Measurements from ENCODE around the gene FRAT1.
A peak's percentile ranks its signal among the peaks of the same experiment; 100 is the strongest.
"Not testable (repeated sequence)": the region's sequence is repeated elsewhere in the genome, so short reads cannot be mapped to it uniquely, and the experiment has no call there.

FRAT1 gene

DNA sequence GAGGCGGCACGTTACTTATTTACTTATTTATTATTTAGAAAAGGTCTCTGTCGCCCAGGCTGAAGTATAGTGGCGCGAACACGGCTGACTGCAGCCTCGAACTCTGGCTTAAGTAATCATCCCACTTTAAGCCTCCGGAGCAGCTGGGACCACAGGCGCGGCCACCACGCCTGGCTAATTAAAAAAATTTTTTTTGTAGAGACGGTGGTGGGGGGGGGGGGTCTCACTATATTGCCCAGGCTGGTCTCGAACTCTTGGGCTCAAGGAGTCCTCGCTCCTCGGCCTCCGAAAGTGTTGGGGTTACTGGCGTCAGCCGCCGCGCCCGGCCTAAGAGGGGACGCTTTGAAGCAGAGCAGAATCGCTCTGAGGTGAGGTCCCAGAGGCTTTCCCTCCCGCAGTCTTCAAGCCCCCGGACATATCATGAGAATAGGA, 16.1 kb downstream of the FRAT1 start:
- no peak for DNase-seq

DNA sequence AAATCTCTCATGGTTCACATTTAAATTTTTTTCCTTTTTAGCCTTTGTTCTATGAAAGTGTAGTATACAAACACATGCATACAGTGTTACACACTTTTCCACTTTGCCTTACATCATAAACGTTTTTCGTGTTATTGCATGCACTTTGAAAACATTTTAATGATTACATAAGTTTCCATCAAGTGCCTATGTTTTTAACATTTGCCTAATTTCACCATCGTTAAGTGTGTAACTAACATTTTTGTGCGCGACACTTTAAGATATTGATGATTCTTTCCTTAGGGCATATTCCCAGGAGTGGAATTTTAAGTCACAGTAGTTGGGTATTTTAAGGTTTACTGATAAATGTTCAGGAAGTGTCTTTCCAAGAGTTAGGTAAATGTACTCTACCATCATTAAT, 16.9 kb downstream of the FRAT1 start:
- DNase-seq, result no peak

GRCh38 chr10:97336446-97336845, 17.4 kb downstream of the FRAT1 start:
- no peak for DNase-seq

DNA sequence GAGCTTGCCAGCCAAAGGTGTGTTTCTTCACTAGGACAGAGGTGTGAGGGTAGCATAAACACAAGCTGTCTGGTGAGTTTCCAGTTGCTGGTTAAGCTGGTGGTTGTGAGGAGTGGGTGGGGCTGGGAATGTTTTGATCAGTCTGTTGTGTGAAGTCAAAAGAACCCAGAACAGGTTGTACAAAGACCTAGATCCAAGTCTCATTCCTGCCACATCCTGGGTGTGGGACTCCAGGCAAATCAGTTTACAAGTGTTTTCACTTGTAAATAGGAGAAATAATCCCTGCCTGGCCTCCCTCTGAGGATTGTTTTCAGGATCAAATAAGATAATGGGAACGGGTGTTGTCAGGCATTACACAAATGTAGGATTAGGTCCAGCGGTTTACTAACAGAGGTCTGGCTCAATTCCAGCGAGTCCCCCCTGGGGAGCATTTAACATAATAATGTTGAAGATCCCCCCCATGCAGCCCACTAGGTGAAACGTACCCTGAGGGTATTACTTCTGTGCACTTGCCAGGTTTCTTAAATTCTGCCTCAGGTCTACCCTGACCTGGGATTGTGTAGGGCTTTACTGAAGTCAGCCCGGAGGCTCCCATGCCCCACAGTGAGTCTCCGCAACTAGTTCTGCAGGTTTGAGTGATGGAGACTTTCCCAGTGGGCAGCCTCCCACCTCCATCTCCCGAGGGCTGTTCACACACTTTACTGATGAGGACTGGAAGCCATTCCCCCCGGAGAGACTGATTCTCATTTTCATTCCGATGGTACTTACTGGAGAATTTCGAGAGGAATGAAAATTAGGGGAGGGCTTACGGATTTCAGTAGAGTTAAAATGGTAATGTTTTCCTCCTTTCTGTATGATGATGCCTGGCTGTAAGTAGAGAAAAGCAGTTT, 18.1 kb downstream of the FRAT1 start:
- DNase-seq, result peak; percentile 73

GRCh38 chr10:97338041-97338440, 19.0 kb downstream of the FRAT1 start:
- DNase-seq, result no peak

GRCh38 chr10:97341416-97341815, 22.3 kb downstream of the FRAT1 start:
- no peak for DNase-seq

GRCh38 chr10:97343664-97344063, 24.6 kb downstream of the FRAT1 start:
- not testable (repeated sequence) for DNase-seq

- no peak for DNase-seq
These were observed 28.2 kb downstream of the FRAT1 start for GRCh38 chr10:97347317-97347716.

DNA sequence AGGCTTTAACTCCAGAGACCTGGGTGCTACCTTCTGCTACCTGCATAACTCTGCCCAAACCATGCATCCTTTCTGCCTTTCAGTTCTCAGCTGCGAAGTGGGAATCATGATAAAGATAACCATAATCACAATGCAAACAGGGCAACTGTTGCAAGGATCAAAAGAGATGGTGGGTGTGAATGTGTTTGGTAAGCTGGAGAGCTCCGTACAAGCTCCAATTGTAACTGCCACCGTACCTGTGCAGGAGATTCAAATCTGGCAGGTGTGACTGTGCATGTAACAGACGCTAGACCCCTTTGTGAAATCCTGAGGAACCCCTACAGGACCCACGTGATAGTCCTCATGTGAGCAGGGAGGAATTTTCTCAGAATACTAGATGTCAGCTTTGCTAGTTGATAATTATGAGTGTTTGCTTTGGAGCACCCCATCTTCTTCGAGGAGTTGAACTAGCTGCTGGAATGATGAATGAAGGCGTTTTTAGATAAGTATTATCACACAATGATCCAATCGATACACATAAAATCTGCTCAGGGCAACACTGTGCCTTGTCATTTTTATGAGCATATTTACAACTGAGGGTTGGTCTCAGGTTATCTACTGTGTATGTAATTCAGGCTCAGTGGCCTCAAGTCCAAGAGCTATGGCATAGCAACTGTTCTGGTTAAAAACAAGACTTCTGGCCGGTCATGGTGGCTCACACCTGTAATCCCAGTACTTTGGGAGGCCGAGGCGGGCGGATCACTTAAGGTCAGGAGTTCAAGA, 30.9 kb downstream of the FRAT1 start:
- DNase-seq, result no peak

- DNase-seq, result no peak
These were observed 34.9 kb downstream of the FRAT1 start for GRCh38 chr10:97353945-97354344.

DNA sequence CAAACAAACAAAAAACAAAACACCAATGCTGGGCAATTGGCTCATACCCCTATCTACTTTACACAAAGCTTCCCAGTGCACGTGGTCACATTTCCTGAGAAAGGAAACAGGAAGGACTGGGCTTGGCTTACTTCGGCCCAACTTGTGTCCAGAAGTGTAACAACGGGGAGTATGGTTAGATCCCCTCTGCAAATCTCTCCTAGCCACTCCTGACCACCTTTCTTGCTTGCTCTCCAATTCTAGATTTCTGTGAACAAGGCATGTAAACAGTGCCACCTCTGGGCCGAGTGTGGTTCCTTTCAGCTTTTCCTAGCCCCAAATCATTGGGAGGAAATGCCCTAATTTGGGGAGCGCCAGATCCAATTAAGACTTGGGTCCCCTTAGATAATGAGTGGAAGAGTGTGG, 36.5 kb downstream of the FRAT1 start:
- peak; percentile 12 for DNase-seq

DNA sequence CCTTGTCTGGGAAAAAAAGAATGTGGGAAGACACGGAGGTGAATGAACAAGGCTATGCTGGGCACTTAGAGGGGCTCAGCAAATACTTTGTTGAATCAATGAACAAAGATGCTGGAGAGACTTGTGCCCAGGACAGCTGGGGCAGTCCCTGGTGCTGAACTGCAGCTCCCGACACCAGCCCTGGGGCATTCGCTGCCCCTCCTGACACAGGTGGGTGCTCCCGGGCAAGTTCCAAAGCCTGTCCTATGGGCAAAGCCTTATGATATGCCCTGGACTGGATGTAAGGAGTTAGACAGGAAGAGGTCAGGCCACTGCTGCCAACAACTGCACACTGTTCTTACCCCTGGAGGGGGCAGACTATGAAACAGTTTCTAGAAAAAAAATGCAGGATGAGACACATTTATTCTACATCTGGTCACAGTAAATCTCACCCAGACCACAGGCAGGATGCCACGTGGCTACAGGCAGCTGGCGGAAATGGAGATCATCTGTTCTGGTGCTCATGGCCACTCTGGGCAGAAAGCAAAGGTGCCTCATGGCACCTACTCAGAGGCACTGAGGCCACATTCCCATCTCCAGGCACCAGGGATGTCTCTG, 37.3 kb downstream of the FRAT1 start:
- no peak for DNase-seq

DNA sequence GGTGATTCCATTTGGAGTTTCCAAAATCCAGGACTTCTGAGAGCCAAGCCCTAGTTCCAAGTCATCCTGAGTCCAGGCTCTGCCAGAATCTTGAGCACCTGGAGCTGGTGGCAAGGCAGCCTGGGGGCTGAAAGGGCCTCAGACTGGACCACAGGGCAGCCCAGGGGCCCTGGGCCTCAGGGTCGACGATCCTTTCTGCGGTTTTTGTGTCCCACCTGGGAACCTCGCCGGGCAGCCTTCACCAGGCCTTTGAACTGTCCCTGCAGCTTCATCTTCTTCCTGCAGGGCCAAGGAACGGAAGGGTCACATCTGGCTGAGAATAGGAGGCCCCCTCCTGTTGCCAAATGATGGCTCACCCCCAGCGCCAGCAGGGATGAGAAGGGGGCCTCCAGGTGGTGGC, 37.8 kb downstream of the FRAT1 start:
- no peak for DNase-seq

DNA sequence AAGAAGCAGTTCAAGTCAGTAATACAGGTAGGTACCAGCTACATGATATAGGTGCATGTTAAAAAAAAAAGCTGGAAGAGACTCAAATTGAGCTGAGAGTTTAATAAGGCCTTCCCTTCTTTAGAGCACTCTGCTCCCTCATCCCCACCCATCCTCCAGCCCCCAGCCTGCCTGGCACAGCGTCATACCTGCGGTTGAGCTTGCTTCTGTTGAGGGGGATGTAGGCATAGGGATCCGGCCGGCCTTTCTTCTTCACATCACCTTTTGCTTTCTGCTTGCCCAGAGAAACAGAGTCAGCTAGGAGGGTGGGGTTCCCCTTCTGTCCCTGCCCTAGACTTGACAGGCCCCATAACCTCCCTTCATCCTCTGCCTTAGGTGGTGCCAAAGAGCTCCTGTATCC, 39.3 kb downstream of the FRAT1 start:
- no peak for DNase-seq

DNA sequence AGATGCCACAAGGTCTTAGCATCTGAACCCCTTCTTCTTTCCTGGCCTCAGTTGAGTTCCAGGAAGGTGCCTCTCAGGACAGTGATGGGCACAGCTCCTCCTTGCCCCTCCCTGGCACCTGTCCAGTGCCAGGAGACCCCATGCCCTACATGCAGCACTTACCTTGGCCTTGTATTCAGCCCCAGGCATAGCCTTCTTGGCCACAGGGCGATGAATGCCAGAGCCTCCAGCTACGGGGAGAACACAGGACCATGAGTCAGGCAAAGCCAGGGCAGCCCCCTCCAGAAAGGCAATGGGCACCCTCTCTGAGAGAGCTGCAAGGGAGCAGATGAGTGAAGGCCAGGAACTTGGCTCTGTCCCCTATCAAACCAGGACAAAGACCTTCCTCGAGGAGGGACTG, 39.7 kb downstream of the FRAT1 start:
- DNase-seq, result no peak

- DNase-seq, result no peak
These were observed 41.9 kb downstream of the FRAT1 start for GRCh38 chr10:97360705-97361536.

DNA sequence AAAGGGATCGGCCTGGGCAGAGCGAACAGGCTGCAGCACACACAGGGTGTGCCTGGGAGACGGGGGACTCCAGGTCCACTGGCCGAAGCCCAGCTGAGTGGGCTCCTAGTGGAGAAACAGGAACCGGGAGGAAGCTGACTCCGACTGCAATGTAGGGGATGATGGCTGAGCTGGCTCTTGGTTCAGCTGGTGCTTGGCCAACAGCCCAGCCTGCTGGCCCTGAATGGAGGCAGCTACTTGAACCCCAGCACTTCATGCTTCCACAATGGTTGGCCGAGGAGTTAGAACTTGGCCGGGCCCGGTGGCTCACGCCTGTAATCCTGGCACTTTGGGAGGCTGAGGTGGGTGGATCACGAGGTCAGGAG, 42.4 kb downstream of the FRAT1 start:
- no peak for DNase-seq

- no peak for DNase-seq
These were observed 43.4 kb downstream of the FRAT1 start for GRCh38 chr10:97362310-97363033.

DNA sequence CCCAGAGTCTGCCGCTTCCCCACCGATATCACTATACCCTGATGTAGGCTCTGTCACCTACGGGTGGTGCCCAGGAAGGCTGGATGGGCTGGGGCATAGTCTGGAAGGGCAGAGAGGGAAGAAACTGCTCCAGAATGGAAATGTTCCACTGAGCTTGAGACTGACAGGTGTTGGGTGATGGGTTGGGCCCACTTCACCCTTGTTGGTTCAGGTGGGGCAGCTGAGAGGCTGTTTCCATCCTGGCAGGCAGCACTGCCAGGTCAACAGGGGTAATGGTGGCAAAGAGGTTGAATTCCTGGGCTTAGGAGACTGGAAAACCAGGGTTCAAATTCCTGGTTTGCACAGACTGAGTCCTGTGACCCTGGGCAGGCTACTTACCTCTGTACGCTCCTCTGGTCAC, 44.0 kb downstream of the FRAT1 start:
- DNase-seq, result no peak

GRCh38 chr10:97365761-97366351, 46.8 kb downstream of the FRAT1 start:
- no peak for DNase-seq

DNA sequence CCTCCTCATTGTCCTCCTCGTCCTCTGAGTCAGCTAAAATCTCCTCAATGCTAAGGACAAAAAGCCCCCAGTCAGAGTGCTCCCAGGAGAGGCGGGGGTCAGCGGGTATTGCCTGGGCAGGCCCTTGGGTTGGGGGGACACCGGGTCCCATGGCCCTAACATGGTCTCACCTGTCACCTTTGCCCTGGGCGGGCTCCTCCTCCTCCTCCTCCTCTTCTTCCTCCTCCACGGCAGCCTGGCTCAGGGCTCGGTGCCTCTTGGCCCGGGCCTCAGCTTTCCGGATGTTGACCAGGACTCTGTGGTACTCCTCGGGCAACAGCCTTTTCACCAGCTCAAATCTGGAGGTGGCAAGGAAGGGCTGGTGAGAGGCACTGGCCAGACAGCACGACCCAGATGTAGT, 47.5 kb downstream of the FRAT1 start:
- DNase-seq, result no peak

GRCh38 chr10:97367126-97367649, 48.1 kb downstream of the FRAT1 start:
- no peak for DNase-seq

Measured in NCI-H69 (cell line).